GM10266 (cell line): ENCODE data around the gene ERBB4.
A peak's percentile ranks its signal among the peaks of the same experiment; 100 is the strongest.

Experiments
- DNase-seq: peaks from one replicate; pipeline ENCODE4 v3.0.0; 2012; ENCODE audit errors: extremely low spot score
- CTCF ChIP-seq: IDR thresholded peaks from 2 replicates; pipeline ENCODE4 v1.5.1; 2012; ENCODE audit warnings: mild to moderate bottlenecking, low read depth; ENCODE audit not compliant: control insufficient read depth, insufficient read depth; ENCODE audit errors: missing control alignments

Gene ERBB4

GRCh38 chr2:212538305-212539071 is at the start of gene ERBB4:
Gene ERBB4, minus strand, starts transcription at chr2:212538802. Its CDS starts 272 bp downstream, at chr2:212538530.
- TF ChIP-seq CTCF, result no peak
- peak; percentile 24 for DNase-seq

GRCh38 chr2:212580117-212580516 is 41.5 kb upstream of the ERBB4 start:
- DNase-seq, result no peak
- TF ChIP-seq CTCF, result no peak

- no peak for TF ChIP-seq CTCF
- DNase-seq, result no peak
Measured at GRCh38 chr2:212556296-212556695, 17.7 kb upstream of the ERBB4 start.

GRCh38 chr2:212554233-212554632 is 15.6 kb upstream of the ERBB4 start:
- TF ChIP-seq CTCF, result no peak
- no peak for DNase-seq

GRCh38 chr2:212549941-212550340 is 11.3 kb upstream of the ERBB4 start:
- DNase-seq, result no peak
- TF ChIP-seq CTCF, result no peak

- DNase-seq, result no peak
- no peak for TF ChIP-seq CTCF
Measured at GRCh38 chr2:212549463-212549862, 10.9 kb upstream of the ERBB4 start.

GRCh38 chr2:212548455-212548819 is 9.8 kb upstream of the ERBB4 start:
- DNase-seq, result no peak
- peak; percentile 26 for TF ChIP-seq CTCF
